Gastroesophageal sphincter (tissue), 4 donors: ENCODE results near the gene TRIM6. TPM values are rescaled to one million over a fixed set of nuclear protein-coding genes. Genes with fewer than 3 reads are reported as not detected.

Source experiments
- ATAC-seq: fragments of 150-250 bp; one replicate; pipeline ENCODE4 v1.9.1; 2016; ENCODE audit warnings: mild to moderate bottlenecking, moderate library complexity
- H3K27ac ChIP-seq, 4 donors: fragments of 200-600 bp; sonication (generic) in 3 of 4; 1 replicate in 3 of 4; 2 replicates in 1 of 4; pipeline ENCODE4 v1.5.1; 2016 to 2019
- H3K27me3 ChIP-seq: fragments of 200-600 bp; sonication (generic); one replicate; pipeline ENCODE4 v1.5.1; 2019
- H3K36me3 ChIP-seq, 2 donors: fragments of 200-600 bp; sonication (generic); one replicate each; pipeline ENCODE4 v1.5.1; 2019; ENCODE audit warnings: control low read depth in 1 of 2
- H3K4me1 ChIP-seq, 3 donors: fragments of 200-600 bp; sonication (generic); 1 replicate in 2 of 3; 2 replicates in 1 of 3; pipeline ENCODE4 v1.5.1; 2016 to 2019; ENCODE audit warnings: control low read depth in 2 of 3
- H3K4me3 ChIP-seq, 2 donors: fragments of 200-600 bp; sonication (generic); one replicate each; pipeline ENCODE4 v1.5.1; 2019; ENCODE audit warnings: mild to moderate bottlenecking in 1 of 2, moderate library complexity in 1 of 2
- H3K9me3 ChIP-seq, 3 donors: fragments of 200-600 bp; sonication (generic); one replicate each; pipeline ENCODE4 v1.5.1; 2017 to 2019; ENCODE audit warnings: control low read depth in 2 of 3
- EP300 ChIP-seq: sonication (generic); formaldehyde crosslinking; IDR thresholded peaks from one replicate; pipeline ENCODE4 v1.6.1; 2017; ENCODE audit warnings: antibody characterized with exemption, mild to moderate bottlenecking
- POLR2A ChIP-seq, 2 donors: fragments of 450-650 bp; IDR thresholded peaks; one replicate each; pipeline ENCODE4 v1.6.1; 2017; ENCODE audit warnings: antibody characterized with exemption in 2 of 2, mild to moderate bottlenecking in 2 of 2, moderate library complexity in 1 of 2
- POLR2AphosphoS5 ChIP-seq: sonication (generic); formaldehyde crosslinking; IDR thresholded peaks from one replicate; pipeline ENCODE4 v1.6.1; 2017; ENCODE audit warnings: antibody characterized with exemption
- WGBS, 2 donors: methylation state at CpG; one replicate each; pipeline ENCODE4 v1.1.5; 2018; ENCODE audit warnings: low coverage in 1 of 2; 5-methylcytosine and 5-hydroxymethylcytosine counted together
- total RNA-seq, 4 donors: library from RNA; depleted of rRNA; stranded (reverse); fragments of >200 nt; gene quantifications; one replicate each; pipeline ENCODE4 v1.1.0, GENCODE V29; 2016
- TF ChIP-seq, protein P1 (sequence below), 4 experiments: fragments of 200-600 bp in 2 of 4; fragments of 450-650 bp in 2 of 4; sonication (generic) in 1 of 4; IDR thresholded peaks; one replicate each; pipeline ENCODE4 v1.5.1; 2017 to 2019; ENCODE audit warnings: antibody characterized with exemption in 4 of 4, mild to moderate bottlenecking in 2 of 4, moderate library complexity in 2 of 4

The TRIM6 gene
- total RNA-seq, 4 donors from 2014 or later, result 1.6 to 5.6 (median 2.1) TPM

DNA sequence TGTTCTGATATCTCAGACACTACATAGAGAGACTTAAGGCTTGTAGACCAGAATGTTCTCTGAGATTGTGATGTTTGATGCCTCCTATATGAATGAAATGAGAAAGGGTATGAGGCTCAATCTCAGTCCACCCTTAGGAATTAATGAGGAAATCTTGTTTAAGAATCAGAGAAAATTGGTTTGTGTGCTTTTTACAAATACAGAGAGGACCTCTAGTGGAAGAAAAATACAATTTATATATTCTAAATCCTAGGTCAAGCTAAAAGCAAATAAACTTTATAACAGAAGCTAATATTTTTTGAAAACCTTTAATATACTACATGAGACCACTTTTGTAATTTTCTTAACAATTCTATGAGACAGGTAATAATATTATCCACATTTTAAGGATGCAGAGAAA, 43.1 kb upstream of the TRIM6 start:
- Histone ChIP-seq H3K4me3 (no peak overlapping the region), H3K27ac (no peak overlapping the region), H3K36me3 (no peaks in the 10 kb centered on the region), H3K4me1 (no peaks in the 10 kb centered on the region), H3K9me3 (no peaks in the 10 kb centered on the region), H3K27me3 (no peaks in the 10 kb centered on the region)
- no peak for ATAC-seq
- no peak for TF ChIP-seq EP300

DNA sequence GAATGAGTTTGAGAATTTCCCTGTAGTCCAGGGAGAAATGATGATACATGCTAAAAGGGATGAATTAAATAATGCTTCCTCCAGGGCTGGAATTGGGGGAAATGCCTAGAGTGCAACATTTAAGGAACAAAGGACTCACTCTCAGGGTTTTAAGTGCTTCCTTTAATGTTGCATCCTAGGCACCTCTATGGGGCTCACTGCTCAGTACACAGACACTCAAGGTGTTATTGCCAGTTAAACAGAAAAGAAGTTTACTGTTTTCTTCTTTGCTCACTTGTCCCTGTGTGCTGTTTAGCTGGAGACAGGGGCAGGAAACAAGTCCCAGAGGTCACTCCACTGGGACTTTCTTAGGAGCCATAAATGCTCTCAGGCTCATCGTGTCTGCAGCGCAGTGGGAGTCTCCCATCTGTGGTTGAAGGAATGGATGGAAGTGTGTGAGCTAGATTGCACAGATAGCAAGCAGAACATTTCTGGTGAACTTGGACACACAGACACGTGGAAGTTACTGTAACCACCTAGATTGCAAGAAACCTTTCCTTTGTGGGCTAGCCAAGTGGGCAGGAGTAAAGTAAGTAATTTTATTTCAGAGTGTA, 39.7 kb upstream of the TRIM6 start:
- no peak for TF ChIP-seq EP300
- TF ChIP-seq POLR2A (IDR thresholded peaks at IDR 0.05), result no peak
- no peak for TF ChIP-seq POLR2AphosphoS5
- TF ChIP-seq, protein P1, sequence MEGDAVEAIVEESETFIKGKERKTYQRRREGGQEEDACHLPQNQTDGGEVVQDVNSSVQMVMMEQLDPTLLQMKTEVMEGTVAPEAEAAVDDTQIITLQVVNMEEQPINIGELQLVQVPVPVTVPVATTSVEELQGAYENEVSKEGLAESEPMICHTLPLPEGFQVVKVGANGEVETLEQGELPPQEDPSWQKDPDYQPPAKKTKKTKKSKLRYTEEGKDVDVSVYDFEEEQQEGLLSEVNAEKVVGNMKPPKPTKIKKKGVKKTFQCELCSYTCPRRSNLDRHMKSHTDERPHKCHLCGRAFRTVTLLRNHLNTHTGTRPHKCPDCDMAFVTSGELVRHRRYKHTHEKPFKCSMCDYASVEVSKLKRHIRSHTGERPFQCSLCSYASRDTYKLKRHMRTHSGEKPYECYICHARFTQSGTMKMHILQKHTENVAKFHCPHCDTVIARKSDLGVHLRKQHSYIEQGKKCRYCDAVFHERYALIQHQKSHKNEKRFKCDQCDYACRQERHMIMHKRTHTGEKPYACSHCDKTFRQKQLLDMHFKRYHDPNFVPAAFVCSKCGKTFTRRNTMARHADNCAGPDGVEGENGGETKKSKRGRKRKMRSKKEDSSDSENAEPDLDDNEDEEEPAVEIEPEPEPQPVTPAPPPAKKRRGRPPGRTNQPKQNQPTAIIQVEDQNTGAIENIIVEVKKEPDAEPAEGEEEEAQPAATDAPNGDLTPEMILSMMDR (IDR thresholded peaks at IDR 0.05), result no peak
- H3K27me3 ChIP-seq, result no peaks in the 10 kb centered on the region
- WGBS, 2 donors, result 52 to 57% methylated on average over 3 of the region's 3 CpGs

DNA sequence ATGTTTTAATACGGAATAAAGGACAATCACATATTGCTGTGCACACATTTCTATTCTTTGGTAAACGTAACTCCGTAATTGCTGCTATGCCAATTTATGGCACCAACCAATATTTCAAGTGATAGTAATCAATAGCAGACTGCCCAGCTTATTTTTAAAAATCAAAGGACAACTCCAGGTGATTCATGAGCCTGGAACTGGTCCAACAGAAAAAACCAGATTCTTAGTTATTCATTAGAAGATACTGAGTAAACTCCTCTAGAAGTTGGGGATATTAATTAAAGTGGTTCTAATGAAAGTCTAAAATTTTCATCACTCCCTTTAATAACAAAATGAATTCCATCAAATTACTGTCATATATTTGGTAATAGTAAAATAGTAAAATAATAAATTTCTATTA, 38.7 kb upstream of the TRIM6 start:
- Histone ChIP-seq H3K36me3 (no peaks in the 10 kb centered on the region), H3K27ac (no peak overlapping the region), H3K4me3 (no peak overlapping the region), H3K4me1 (no peaks in the 10 kb centered on the region), H3K27me3 (no peaks in the 10 kb centered on the region), H3K9me3 (no peaks in the 10 kb centered on the region)
- no peak for TF ChIP-seq POLR2A (IDR thresholded peaks at IDR 0.05)
- TF ChIP-seq POLR2AphosphoS5, result no peak
- TF ChIP-seq EP300, result no peak
- 54 to 89% methylated on average over 3 of the region's 3 CpGs for WGBS, 2 donors
- no peak for ATAC-seq

More for the DNA sequence above, 39.7 kb upstream of the TRIM6 start:
- no peak for ATAC-seq
- no peaks in the 10 kb centered on the region for H3K9me3 ChIP-seq
- no peaks in the 10 kb centered on the region for H3K4me1 ChIP-seq
- H3K27ac ChIP-seq, result no peak overlapping the region
- no peaks in the 10 kb centered on the region for H3K36me3 ChIP-seq
- H3K4me3 ChIP-seq, result no peak overlapping the region

DNA sequence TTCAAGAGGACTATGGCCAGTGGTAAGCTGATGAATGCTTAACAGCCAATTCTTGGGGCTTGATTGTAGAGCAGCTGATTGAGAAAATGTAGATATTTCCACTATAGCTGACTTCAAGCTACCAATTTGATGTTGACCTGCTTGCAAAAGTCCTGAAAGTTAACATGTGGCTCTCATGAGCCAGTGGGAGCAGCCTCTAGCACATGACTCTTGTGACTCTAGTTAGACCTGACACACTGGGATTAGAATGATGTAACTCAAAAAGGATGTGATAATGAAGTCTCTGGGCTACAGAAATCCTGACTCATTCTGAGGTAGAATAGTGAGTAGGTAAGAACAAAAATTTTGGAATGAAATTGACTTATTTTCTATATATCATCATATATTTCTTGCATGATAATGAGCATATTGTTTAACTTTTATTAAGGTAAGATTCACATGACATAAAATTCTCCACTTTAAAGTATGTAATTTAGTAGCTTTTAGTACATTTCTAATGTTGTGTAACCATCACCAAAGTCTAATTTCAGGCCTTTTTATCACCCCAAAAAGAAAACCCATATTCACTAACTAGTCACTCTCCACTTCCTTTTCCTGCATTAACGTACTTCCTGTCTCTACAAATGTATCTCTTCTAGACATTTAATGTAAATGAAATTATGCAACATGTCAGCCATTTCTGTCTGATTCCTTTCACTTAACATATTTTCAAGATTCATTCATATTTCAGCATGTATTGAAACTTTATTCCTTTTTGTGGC, 32.0 kb upstream of the TRIM6 start:
- WGBS, 2 donors, result 67 to 73% methylated on average over 1 of the region's 1 CpG
- no peak overlapping the region for H3K4me3 ChIP-seq
- H3K27me3 ChIP-seq, result no peaks in the 10 kb centered on the region
- H3K27ac ChIP-seq, result no peak overlapping the region
- TF ChIP-seq POLR2A (IDR thresholded peaks at IDR 0.05), result no peak
- TF ChIP-seq, protein P1 (IDR thresholded peaks at IDR 0.05), result no peak
- TF ChIP-seq EP300, result no peak
- TF ChIP-seq POLR2AphosphoS5, result no peak
- H3K36me3 ChIP-seq, result no peaks in the 10 kb centered on the region
- H3K9me3 ChIP-seq, result no peaks in the 10 kb centered on the region
- ATAC-seq, result no peak
- H3K4me1 ChIP-seq, result no peaks in the 10 kb centered on the region

DNA sequence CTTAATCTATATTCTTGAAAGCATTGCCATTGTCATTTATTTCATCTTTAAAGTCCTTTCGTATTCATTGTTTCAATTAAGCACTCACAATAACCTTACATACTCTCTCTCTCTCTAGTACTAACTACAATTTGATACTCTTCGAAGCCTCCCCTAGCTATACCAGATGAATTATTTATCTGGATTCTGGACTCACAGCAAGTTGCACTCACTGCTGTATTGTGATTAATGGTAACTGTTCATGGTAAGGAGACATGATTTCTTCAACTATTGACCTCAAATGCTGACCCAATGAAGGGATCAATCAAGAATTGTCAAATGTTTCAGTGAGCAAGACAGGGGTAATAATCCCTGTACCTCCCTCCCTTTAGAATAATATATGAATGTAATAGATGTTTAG, 21.8 kb upstream of the TRIM6 start:
- Histone ChIP-seq H3K4me3 (no peak overlapping the region), H3K9me3 (no peaks in the 10 kb centered on the region), H3K27ac (no peak overlapping the region), H3K27me3 (no peaks in the 10 kb centered on the region), H3K36me3 (no peaks in the 10 kb centered on the region), H3K4me1 (no peaks in the 10 kb centered on the region)
- 78 to 80% methylated on average over 2 of the region's 2 CpGs for WGBS, 2 donors
- ATAC-seq, result no peak
- no peak for TF ChIP-seq EP300
- TF ChIP-seq POLR2A (IDR thresholded peaks at IDR 0.05), result no peak
- TF ChIP-seq POLR2AphosphoS5, result no peak
- TF ChIP-seq, protein P1 (IDR thresholded peaks at IDR 0.05), result no peak

DNA sequence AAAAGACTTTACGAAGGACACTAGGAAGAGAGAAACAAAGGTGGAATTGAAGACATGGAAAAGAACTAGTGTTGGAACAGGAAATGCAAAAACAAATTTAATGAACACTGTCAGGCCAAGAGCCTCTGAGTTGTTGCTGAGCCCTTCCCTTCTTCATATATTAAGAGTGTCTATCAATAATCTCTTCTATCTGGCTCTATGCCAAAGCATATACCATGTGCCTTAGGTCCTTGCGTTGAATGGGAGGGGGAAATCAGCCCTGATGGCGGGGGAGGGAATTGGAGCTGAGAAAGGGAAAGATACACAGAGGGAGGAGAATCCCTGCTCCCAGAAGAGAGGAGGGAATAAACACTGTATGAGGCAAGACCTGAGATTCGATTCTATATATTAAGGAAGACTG, 21.3 kb upstream of the TRIM6 start:
- no peak for ATAC-seq
- H3K27ac ChIP-seq, result no peak overlapping the region
- H3K4me3 ChIP-seq, result no peak overlapping the region
- 57 to 67% methylated on average over 2 to 3 of the region's 4 CpGs for whole genome bisulfite sequencing, 2 donors
- H3K4me1 ChIP-seq, result no peaks in the 10 kb centered on the region
- H3K9me3 ChIP-seq, result no peaks in the 10 kb centered on the region
- H3K36me3 ChIP-seq, result no peaks in the 10 kb centered on the region
- H3K27me3 ChIP-seq, result no peaks in the 10 kb centered on the region
- TF ChIP-seq, protein P1 (IDR thresholded peaks at IDR 0.05), result no peak
- TF ChIP-seq EP300, result no peak
- TF ChIP-seq POLR2AphosphoS5, result no peak
- no peak for TF ChIP-seq POLR2A (IDR thresholded peaks at IDR 0.05)
